ENCODE data around the gene CTAG1B. TPM values are rescaled to one million over a fixed set of nuclear protein-coding genes. Genes with fewer than 3 reads are reported as not detected.

The CTAG1B gene
- total and polyA plus RNA-seq, 2 donors (not counting 3 experiments of a cell fraction or from before 2014, with no cell fraction given) = not detected

GRCh38 chrX:154657226-154657805 is 38.2 kb upstream of the CTAG1B start:
- BruUV-seq (replicated peaks) = no TSS peak
- Histone ChIP-seq H3K4me2 (ENCODE audit: insufficient read depth, low read length) (no peak overlapping the region), H3K36me3 (ENCODE audit: control insufficient read depth in 2 of 2, extremely low read depth in 1 of 2, insufficient read depth in 2 of 2, low read length in 2 of 2) (no peaks in the 10 kb centered on the region), H3K27me3 (ENCODE audit: control insufficient read depth in 2 of 2, insufficient read depth in 2 of 2, low read length in 2 of 2) (no peaks in the 10 kb centered on the region), H3K79me2 (ENCODE audit: control insufficient read depth, insufficient read depth, low read length) (no peaks in the 10 kb centered on the region), H3K9me3 (replicated peaks; ENCODE audit: control insufficient read depth, insufficient read depth, low read length) (no peaks in the 10 kb centered on the region), H2AFZ (ENCODE audit: low read depth, low read length) (no peak overlapping the region), H4K20me1 (replicated peaks; ENCODE audit: control insufficient read depth, extremely low read depth, insufficient read depth, low read length) (no peaks in the 10 kb centered on the region), H3K9ac (replicated peaks; ENCODE audit: extremely low read depth, insufficient read depth, low read length) (no peak overlapping the region), H3K9me1 (replicated peaks; ENCODE audit: control insufficient read depth, extremely low read depth, insufficient read depth, low read length) (no peaks in the 10 kb centered on the region), H3K4me3 (replicated peaks in 1 of 3; ENCODE audit: insufficient read depth in 1 of 3, low read depth in 1 of 3, low read length in 3 of 3) (no peak overlapping the region), H3K27ac (ENCODE audit: insufficient read depth, low read depth, low read length) (no peak overlapping the region), H3K4me1 (ENCODE audit: control insufficient read depth, extremely low read depth, insufficient read depth, low read length) (no peaks in the 10 kb centered on the region)
- ChIA-PET POLR2A (no interaction called here), CTCF (no interaction called here)
- DNase-seq (ENCODE audit: low read depth, low spot score) = no peak
- intact Hi-C loops (cut with micrococcal nuclease) = no loop called here
- TF ChIP-seq GATA2 (IDR thresholded peaks at IDR 0.05; ENCODE audit: insufficient read depth, insufficient read length, low read depth, low read length) (no peak), FOS (IDR thresholded peaks at IDR 0.05; ENCODE audit: borderline replicate concordance, insufficient read depth, low read length) (no peak), EZH2 (IDR thresholded peaks at IDR 0.05; ENCODE audit: borderline replicate concordance, low read depth, low read length, severe bottlenecking) (no peak), MAX (IDR thresholded peaks at IDR 0.05; ENCODE audit: insufficient read depth, insufficient read length) (no peak)
- FAIRE-seq = no peak
- dilution Hi-C loops (cut with MboI; ENCODE audit: extremely low pct_ligation_motif_present, low sequenced_read_pairs) = no loop called here

GRCh38 chrX:154655786-154656185 is 36.7 kb upstream of the CTAG1B start:
- ChIA-PET CTCF (interaction anchor here (0.8 kb wide), 1 partner anchor 13 kb away, joined by 3 read pairs; no protein-coding TSS in a partner anchor), POLR2A (no interaction called here)
- Histone ChIP-seq H4K20me1 (replicated peaks; ENCODE audit: control insufficient read depth, extremely low read depth, insufficient read depth, low read length) (no peaks in the 10 kb centered on the region), H3K79me2 (ENCODE audit: control insufficient read depth, insufficient read depth, low read length) (no peaks in the 10 kb centered on the region), H2AFZ (ENCODE audit: low read depth, low read length) (no peak overlapping the region), H3K27ac (ENCODE audit: insufficient read depth, low read depth, low read length) (no peak overlapping the region), H3K36me3 (ENCODE audit: control insufficient read depth in 2 of 2, extremely low read depth in 1 of 2, insufficient read depth in 2 of 2, low read length in 2 of 2) (no peaks in the 10 kb centered on the region), H3K9me3 (replicated peaks; ENCODE audit: control insufficient read depth, insufficient read depth, low read length) (no peaks in the 10 kb centered on the region), H3K9me1 (replicated peaks; ENCODE audit: control insufficient read depth, extremely low read depth, insufficient read depth, low read length) (no peaks in the 10 kb centered on the region), H3K4me2 (ENCODE audit: insufficient read depth, low read length) (no peak overlapping the region), H3K4me1 (ENCODE audit: control insufficient read depth, extremely low read depth, insufficient read depth, low read length) (no peaks in the 10 kb centered on the region), H3K9ac (replicated peaks; ENCODE audit: extremely low read depth, insufficient read depth, low read length) (no peak overlapping the region), H3K4me3 (replicated peaks in 1 of 3; ENCODE audit: insufficient read depth in 1 of 3, low read depth in 1 of 3, low read length in 3 of 3) (no peak overlapping the region), H3K27me3 (ENCODE audit: control insufficient read depth in 2 of 2, insufficient read depth in 2 of 2, low read length in 2 of 2) (no peaks in the 10 kb centered on the region)
- TF ChIP-seq MYC (IDR thresholded peaks at IDR 0.05; ENCODE audit: low read depth, low read length) = no peak
- TF ChIP-seq FOS (IDR thresholded peaks at IDR 0.05; ENCODE audit: borderline replicate concordance, insufficient read depth, low read length) = no peak
- TF ChIP-seq GATA2 (IDR thresholded peaks at IDR 0.05; ENCODE audit: insufficient read depth, insufficient read length, low read depth, low read length) = no peak
- FAIRE-seq (no peak), DNase-seq (ENCODE audit: low read depth, low spot score) (no peak)
- intact Hi-C loops (cut with micrococcal nuclease) (no loop called here), dilution Hi-C loops (cut with MboI; ENCODE audit: extremely low pct_ligation_motif_present, low sequenced_read_pairs) (no loop called here)
- no TSS peak for BruUV-seq (replicated peaks)
